NCI-H187 (cell line): ENCODE results near the gene CYP2A7.
"Not testable (repeated sequence)": the region's sequence is repeated elsewhere in the genome, so short reads cannot be mapped to it uniquely, and the experiment has no call there.

Source experiments
- DNase-seq, 2 experiments: peaks; one replicate each; lab custom pipeline; 2025; lab: John Stamatoyannopoulos, UW

The CYP2A7 gene

DNA sequence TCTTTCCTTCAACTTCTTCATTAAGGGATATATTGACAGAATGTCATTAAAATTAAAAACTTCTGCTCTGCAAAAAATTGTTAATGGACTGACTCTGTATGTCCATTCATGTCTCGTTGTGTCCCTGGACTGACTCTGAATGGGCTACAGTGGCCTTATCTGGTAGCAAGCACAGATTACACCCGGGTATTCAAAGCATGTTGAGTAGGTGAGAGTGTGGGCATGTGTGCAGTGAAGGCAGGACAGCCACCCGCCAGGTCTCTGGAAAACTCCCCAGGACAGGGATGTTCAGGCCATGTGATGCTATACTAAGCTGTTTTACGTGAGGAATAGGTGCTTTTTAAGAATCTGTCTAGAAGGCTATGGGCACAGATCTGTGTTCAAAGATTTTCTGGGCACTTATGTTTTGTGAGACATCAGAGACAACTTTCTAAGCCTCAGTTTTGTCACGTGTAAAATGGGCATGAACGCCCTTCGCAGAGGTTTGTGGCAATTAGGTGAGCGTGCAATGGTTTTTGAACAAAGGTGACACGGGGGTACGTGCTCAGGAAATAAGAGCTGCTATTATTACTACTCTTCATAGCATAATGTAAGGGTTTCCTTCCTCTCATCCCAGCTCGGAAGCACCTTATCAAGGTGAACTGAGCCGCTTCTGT, 38.9 kb downstream of the CYP2A7 start:
- not testable (repeated sequence) for DNase-seq

DNA sequence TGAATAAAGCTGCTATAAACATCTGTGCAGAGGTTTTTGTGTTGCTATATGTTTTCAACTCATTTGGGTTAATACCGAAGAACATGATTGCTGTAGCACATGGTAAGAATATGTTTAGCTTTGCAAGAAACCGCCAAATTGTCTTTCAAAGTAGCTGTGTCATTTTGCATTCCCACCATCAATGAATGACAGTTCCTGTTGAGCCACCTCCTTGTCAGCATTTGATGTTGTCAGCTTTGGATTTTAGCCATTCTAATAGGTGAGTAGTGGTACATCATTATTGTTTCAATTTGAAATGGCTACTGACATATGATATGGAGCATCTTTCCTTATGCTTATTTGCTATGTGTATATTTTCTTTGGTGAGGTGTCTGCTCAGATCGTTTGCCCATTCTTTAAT, 40.0 kb downstream of the CYP2A7 start:
- not testable (repeated sequence) for DNase-seq

DNA sequence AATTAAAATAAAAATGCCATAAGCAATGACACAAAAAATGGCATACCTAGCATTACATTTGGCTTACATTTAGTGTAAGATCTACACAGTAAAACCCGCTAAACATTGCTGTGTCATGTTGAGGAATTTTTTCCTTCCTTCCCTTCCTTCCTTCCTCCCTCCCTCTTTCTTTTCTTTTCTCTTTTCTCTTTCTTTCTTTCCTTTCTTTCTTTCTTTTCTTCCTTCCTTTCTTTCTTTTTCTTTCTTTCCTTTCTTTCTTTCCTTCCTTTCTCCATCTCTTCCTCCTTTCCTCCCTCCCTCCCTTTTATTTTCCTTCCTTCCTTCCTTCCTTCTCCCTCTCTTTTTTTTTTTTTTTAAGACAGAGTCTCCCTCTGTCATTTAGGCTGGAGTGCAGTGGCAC, 43.6 kb downstream of the CYP2A7 start:
- DNase-seq: not testable (repeated sequence)

DNA sequence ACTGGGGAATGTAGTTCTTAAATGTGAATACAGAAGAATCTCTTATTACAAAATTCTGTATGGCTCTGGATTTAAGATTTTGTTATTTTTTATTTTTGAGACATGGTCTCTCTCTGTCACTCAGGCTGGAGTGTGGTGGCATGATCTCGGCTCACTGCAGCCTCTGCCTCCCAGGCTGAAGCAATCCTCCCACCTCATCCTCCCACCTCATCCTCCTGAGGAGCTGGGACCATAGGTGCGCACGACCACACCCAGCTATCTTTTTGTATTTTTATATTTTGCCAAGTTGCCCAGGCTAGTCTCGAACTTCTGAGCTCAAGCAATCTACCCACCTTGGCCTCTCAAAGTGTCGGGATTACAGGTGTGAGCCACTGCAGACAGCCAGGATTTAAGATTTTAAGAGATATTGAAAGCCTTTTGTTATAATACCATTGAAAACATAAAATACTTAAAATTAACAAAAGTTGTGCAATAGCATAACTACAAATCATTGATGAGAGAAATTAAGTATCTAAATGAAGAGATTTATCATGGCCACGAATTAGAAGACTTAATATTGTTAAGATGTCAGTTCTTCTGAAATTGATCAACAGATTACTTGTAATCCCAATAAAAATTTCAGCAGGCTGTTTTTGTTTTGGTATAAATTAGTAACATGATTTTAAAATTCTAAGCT, 45.1 kb downstream of the CYP2A7 start:
- DNase-seq: no peak

DNA sequence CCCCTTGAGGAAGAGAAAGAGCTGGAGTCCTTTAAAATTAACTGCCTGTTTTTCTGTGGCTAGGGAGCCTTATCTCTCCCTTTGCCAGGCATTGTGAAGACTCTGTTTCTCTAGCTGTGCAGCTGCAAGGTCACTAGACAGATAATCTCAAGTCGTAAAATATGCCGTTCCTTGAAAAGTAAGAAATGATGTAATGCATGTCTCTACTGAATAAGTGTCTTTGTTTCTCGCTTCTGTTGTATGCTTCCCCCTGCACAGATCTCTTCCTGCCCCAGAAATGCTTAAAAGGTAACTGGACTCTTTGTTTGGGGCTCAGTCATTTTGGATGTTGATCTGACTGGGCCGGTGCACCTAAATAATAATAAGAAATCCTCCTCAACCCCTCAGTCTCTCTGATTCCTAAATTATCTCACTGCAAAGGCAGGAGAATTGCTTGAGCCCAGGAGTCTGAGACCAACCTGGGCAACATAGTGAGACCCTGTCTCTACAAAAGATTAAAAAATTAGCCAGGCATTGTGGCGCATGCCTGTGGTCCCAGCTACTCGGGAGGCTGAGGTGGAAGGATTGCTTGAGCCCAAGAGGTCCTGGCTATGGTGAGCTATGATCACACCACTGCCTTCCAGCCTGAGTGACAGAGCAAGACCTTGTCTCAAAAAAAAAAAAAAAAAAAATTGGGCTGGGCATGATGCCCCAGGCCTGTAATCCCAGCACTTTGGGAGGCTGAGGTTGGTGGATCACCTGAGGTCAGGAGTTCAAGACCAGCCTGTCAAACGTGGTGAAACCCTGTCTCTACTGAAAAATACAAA, 48.1 kb downstream of the CYP2A7 start:
- not testable (repeated sequence) for DNase-seq

DNA sequence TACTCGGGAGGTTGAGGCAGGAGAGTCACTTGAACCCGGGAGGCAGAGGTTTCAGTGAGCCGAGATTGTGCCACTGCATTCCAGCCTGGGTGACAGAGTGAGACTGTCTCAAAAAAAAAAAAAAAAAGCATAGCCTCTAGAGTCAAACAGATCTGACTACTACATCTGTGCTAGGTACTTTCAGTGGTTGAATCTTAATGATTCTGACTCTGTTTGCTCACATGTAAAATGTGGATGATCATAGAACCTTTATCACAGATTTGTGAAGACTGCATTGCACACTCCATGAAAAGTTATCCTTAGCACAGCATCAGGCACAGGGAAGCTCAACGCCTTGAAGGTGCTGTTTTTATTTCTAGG, 49.6 kb downstream of the CYP2A7 start:
- not testable (repeated sequence) for DNase-seq

DNA sequence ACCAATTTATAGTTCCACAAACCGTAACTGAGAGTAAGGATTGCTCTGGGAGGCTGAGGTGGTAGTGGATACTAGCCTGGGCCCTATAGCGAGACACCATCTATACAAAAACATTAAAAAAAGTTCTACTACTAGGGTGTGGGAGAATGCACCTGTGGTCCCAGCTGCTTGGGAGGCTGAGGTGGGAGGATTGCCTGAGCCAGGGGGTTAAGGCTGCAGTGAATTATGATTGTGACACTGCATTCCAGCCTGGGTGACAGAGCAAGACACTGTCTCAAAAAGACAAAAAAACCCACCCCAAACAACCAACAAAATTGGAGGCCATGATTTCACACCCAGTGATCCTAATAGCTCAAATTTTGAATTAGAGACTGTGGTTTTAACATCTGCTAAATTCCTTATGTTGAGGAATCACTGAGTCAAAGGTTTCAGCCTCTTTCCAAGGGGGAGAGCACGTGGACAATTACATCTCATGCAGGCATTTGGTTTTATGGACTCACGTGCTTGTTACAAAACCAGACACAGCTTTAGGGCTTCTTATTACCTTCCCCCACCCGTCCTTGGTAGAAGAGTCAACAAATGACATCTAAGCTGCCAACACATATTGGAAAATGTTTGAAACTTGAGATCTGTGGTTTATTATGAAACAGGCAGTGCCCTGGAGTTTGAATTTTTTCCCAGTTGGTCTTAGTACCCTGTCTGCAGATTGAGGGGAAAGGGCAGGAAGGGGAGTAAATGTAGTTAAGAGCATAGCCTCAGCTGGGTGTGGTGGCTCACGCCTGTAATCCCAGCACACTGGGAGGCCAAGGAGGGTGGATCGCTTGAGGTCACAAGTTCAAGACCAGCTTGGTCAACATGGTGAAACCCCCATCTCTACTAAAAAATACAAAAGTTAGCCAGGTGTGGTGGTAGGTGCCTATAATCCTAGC, 50.3 kb downstream of the CYP2A7 start:
- DNase-seq: no peak

DNA sequence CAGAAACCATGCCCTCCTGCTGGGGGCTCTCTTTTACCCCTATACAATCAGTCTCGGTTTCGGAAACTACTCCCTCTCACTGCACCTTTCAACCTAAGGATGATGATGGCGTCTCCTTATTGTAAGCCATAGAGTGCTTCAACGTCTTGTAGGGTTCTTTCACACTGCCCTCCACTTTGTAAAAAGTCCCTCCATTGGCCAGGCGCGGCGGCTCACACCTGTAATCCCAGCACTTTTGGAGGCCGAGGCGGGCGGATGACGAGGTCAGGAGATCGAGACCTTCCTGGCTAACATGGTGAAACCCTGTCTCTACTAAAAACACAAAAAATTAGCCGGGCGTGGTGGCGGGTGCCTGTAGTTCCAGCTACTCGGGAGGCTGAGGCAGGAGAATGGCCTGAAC, 51.3 kb downstream of the CYP2A7 start:
- not testable (repeated sequence) for DNase-seq

DNA sequence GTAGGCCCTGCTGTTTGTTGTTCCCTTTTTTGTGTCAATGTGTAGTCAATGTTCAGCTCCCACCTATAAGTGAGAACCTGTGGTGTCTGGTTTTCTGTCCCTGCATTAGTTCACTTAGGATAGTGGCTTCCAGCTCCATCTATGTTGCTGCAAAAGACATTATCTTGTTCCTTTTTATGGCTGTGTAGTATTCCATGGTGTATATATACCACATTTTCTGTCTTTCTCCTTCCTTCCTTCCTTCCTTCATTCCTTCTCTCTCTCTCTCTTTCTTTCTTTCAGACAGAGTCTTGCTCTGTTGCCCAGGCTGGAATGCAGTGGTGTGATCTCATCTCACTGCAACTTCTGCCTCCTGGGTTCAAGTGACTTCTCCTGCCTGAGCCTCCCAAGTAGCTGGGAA, 52.8 kb downstream of the CYP2A7 start:
- DNase-seq: no peak

DNA sequence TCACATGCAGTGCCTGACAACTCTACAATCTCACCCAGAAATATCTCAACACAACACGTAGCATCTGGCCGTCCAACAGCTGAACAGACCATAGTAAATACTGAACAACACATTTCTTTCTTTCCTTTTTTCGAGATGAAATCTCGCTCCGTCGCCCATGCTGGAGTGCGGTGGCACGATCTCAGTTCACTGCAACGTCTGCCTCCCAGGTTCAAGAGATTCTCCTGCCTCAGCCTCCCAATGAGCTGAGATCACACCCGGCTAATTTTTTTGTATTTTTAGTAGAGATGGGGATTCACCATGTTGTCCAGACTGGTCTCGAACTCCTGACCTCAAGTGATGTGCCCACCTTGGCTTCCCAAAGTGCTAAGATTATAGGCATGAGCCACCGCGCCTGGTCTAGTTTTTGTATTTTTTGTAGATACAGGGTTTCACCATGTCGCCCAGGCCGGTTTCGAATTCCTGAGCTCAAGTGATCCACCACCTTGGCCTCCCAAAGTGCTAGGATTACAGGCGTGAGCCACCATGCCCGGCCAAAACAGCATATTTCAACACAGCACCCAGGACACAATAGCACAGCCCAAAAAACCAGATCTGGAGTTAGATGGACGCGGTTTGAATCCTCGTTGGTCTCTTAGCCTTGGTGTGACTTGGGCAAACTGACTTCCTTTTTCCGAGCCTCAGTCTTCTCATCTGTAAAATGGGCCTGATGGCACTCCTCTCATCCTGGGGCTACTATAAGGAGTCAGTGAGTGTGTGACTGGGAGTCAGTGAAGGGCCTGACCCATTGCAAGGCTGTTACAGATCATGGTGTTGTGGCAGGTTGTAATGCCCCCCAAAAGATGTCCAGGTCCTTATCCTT, 54.4 kb downstream of the CYP2A7 start:
- DNase-seq: no peak

DNA sequence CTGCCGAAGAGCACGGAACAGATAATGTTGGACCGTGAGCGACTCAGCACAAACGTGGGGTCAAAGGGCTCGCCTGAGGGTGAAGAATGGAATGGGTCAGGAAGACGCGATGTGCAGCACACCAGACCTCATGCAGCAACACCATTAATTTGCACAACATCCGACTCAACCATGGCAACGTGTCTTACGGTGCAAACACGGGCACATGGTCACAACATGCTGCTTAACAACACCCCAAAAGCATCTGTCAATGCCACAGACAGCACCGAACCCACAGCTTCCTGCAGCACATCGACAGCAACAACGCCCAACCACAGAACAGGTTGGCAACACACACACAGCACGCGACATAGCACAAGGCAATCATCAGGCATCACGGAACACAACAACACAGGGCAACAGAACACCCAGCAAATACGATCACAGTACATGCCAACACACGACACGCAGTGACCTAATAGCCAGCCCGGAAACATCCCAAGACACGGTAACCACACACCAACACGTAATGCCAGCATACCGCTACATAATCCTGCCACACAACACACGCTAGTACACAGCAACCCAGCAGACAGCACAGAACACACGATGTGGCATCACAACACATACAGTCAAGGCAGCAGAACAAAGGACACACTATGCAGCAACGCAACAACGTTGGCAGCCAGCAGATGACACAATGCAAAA, 55.2 kb downstream of the CYP2A7 start:
- not testable (repeated sequence) for DNase-seq

DNA sequence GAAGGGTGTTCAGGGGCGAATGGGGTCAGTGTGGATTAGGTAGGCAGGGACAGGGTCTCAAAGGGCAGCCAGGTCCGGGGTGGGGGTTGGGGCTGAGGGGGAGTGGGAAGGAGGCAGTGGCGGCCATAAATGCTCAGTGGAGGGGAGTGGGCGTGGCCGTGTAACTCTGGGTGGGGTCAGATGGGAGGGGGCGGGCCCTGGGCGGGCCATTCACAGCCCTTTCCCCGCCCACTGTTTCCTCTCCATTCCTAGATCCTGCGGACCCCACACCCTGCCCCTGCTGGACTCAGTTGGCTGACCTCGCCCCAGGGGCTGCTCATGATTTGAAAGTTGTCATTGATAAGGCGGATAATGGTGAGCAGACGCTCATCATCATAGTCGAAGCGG, 55.7 kb downstream of the CYP2A7 start:
- DNase-seq: not testable (repeated sequence)

DNA sequence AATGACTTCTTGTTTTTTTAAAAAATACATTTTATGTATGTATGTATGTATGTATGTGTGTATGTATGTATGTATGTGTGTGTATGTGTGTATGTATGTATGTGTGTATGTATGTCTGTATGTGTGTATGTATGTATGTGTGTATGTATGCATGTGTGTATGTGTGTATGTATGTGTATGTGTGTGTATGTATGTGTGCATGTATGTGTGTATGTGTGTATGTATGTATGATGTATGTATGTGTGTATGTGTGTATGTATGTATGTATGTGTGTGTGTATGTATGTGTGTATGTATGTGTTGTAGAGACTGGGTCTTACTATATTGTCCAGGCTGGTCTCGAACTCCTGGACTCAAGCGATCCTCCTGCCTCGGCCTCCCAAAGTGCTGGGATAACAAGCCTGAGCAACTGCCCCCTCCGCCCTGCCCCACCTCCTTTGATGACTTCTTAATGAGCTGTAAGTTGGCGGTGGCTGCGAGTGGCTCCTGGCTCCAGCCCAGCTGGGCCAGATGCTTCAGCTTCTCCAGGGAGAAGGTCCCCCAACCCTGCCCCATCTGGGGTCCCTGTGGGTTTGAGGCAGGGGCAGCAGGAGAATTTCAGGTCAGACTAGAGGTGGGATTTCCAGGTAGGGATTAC, 56.5 kb downstream of the CYP2A7 start:
- not testable (repeated sequence) for DNase-seq
